HUES64 (cell line): Measurements from ENCODE around the gene IGF1R.

Experiments used
- H3K27ac ChIP-seq: 2 replicates; pipeline ENCODE4 v1.7.0; 2013; ENCODE audit warnings: low read depth, low read length, inconsistent platforms
- H3K27me3 ChIP-seq: 2 replicates; pipeline ENCODE4 v1.6.1; 2013; ENCODE audit warnings: mild to moderate bottlenecking, low read length; ENCODE audit not compliant: insufficient read depth
- H3K36me3 ChIP-seq: 2 replicates; pipeline ENCODE4 v1.6.1; 2013; ENCODE audit warnings: mild to moderate bottlenecking, low read length; ENCODE audit not compliant: insufficient read depth
- H3K4me1 ChIP-seq: 2 replicates; pipeline ENCODE4 v1.6.1; 2013; ENCODE audit warnings: mild to moderate bottlenecking, low read length, moderate library complexity; ENCODE audit not compliant: insufficient read depth
- H3K4me3 ChIP-seq: 2 replicates; pipeline ENCODE4 v1.5.1; 2013; ENCODE audit warnings: mild to moderate bottlenecking, low read length, moderate library complexity
- H3K9ac ChIP-seq: 2 replicates; pipeline ENCODE4 v1.6.1; 2013; ENCODE audit warnings: mild to moderate bottlenecking, low read depth, low read length
- H3K9me3 ChIP-seq: 2 replicates; pipeline ENCODE4 v1.6.1; 2013; ENCODE audit warnings: low read depth, low read length; ENCODE audit not compliant: insufficient read depth
- WGBS: fragments of 150-250, 120-280 bp; methylation state at CpG from one replicate; pipeline ENCODE4 v1.1.7; 2013; ENCODE audit warnings: missing lambda C conversion rate; 5-methylcytosine and 5-hydroxymethylcytosine counted together

Gene IGF1R

DNA sequence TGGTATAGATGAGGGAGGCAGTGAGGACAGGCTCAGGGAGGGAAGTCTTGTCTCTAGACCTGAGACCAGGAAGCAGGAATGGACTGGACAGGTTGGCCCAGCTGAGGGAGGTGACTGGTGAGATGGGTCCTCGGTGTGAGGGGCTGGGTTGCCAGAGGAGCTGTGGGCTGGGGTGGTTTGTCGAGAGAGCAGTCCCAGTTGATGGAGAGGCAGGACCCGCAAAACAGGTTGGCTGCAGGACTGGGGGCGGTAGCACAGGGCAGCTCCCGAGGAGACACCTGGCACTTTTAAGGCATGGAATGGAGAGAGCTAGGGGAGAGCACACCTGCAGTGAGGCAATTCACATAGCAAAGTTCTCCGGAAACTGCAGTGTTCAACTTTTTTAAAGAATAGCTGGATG is 14.7 kb downstream of the IGF1R start:
- H3K4me3 ChIP-seq: no peak overlapping the region
- 0 out of 2 replicates have a peak overlapping the region, but pooled peaks have one; percentile 16 for H3K9ac ChIP-seq
- WGBS: 83% methylated on average over 6 of the region's 6 CpGs
- H3K27ac ChIP-seq: no peak overlapping the region
- peaks cover 80% of the 10 kb centered on the region for H3K4me1 ChIP-seq
- H3K27me3 ChIP-seq: no peaks in the 10 kb centered on the region
- no peaks in the 10 kb centered on the region for H3K9me3 ChIP-seq
- H3K36me3 ChIP-seq: no peaks in the 10 kb centered on the region

DNA sequence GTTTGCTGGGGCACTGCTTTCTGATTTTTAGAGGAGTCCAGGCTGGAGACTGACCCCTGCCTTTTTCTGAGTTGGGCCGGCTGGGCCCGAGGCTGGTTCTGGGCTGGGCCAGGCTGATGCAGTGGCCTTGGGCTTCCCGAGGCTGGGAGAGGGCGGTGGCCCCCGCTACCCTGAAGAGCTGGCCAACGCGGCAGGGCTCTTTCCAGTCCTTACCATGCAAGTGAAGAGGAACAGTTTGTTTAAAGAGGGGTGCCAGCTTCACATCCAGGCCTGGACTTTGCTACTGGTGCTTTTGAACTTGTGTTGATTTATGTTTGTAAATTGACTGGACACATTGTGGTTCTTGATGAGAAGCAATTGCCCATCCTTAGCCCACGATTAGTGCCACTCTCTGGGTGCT is 15.3 kb downstream of the IGF1R start:
- 91% methylated on average over 8 of the region's 8 CpGs for WGBS
- Histone ChIP-seq H3K27me3 (no peaks in the 10 kb centered on the region), H3K4me1 (peaks cover 80% of the 10 kb centered on the region), H3K36me3 (no peaks in the 10 kb centered on the region), H3K9me3 (no peaks in the 10 kb centered on the region), H3K9ac (no peak overlapping the region), H3K27ac (0 out of 2 replicates have a peak overlapping the region, but pooled peaks have one; percentile 20), H3K4me3 (no peak overlapping the region)

DNA sequence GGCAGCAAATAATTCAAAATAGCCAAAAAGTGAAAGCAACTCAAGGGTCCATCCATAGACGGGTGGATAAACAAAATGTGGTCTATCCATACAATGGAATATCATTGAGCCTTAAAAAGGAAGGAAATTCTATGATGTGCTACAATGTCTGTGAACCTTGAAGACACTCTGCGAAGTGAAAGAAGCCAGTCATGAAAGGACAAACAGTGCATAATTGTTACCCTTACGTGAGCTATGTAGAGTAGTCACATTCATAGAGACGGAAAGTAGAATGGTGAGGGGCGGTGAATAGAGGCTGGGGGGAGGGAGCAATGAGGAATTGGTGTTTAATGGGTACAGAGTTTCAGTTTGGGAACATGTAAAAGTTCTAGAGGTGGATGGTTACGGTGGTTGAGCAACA is 18.1 kb downstream of the IGF1R start:
- WGBS: 87% methylated on average over 6 of the region's 6 CpGs
- Histone ChIP-seq H3K27me3 (no peaks in the 10 kb centered on the region), H3K27ac (peak overlapping the region; percentile 15; the same call in 1 of the 2 replicates), H3K36me3 (no peaks in the 10 kb centered on the region), H3K4me3 (no peak overlapping the region), H3K9ac (no peak overlapping the region), H3K9me3 (no peaks in the 10 kb centered on the region), H3K4me1 (peaks cover 86% of the 10 kb centered on the region)

DNA sequence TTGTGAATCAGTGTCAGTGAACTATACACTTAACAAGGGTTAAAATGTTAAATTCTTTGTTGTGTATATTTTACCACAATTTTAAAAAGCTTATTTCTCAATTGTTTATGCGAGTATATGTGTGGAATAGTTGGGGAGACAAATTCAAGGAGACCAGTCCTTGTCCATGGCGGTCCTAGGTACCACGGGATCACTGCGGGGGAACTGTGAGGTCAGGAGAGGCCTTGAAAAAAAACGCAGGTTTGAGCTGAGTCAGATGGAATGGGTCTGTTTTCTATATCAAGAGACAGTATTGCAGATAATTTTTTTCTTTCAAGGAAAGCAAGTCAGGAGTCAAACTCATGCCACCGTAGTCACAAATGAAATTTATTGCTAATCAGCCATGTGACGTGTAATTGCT is 18.5 kb downstream of the IGF1R start:
- Histone ChIP-seq H3K4me1 (peaks cover 87% of the 10 kb centered on the region), H3K9me3 (no peaks in the 10 kb centered on the region), H3K9ac (no peak overlapping the region), H3K4me3 (no peak overlapping the region), H3K36me3 (no peaks in the 10 kb centered on the region), H3K27ac (peak overlapping the region; percentile 15; the same call in 1 of the 2 replicates), H3K27me3 (no peaks in the 10 kb centered on the region)
- 91% methylated on average over 7 of the region's 7 CpGs for WGBS

DNA sequence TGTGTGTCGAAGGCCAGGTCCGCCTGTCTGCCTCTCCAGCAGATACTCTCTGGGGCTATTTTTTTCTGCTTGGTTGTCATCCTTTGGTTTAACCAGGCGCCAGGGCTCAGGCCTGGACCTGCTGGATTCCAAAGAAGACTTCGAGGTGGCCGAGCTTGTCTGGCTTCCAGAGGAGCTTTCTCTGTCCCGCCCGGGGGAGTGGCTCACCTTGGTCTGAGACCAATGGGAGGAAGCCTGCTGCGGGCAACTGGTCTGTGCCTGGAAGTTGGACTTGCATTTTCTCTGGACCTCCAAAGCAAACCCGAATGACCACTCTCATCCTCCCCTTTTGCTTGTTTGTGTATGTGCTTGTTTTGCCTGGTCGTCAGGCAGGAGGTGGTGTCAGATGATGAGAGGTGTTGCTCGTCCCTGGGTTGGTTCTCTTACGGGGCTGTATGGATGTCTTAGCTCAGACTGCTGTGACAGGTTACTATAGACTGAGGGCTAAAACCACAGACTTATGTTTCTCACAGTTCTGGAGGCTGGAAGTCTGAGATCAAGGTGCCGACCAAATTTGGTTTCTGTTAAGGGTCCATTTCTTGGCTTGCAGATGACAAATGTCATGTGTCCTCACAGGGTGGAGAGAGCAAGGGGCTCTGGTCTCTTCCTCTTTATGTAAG is 19.3 kb downstream of the IGF1R start:
- H3K27ac ChIP-seq: peak overlapping the region; percentile 14; the same call in 1 of the 2 replicates
- no peaks in the 10 kb centered on the region for H3K36me3 ChIP-seq
- no peaks in the 10 kb centered on the region for H3K9me3 ChIP-seq
- H3K4me1 ChIP-seq: peaks cover 87% of the 10 kb centered on the region
- 78% methylated on average over 12 of the region's 13 CpGs for WGBS
- H3K4me3 ChIP-seq: no peak overlapping the region
- no peaks in the 10 kb centered on the region for H3K27me3 ChIP-seq
- H3K9ac ChIP-seq: no peak overlapping the region

DNA sequence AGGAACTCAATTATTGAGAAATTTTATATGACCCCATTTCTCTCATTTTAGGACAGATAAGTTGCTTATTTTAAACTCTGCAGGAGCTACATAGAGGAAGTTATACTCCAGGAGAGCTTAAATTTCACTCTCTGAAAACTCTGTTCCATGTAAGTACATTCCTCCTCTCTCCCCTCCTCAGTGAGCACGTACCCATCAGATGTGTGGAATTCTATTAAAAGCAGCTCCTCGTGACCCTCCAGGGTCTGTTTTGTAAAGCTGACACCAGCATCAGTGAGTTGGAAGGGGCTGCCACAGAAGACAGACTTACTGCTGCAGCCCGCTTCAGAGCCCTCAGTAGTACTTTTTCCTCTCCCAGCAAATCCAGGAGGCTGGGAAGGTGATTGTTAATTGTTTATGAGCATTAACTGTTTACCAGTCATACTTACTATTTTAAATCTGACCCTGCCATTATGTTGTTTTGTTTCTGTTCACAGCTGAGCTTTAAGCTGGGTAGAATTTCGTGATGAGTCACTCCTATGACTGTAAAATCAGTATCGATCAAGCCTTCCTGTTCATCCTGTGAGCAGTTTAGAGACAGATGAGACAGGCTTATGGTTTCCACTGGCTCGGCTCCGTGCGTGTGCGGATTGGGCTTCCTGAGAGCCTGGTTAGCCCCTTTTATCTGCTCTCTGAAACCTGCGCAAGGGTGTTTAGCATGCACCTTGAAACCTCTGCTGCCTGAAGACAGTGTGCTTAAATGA is 20.4 kb downstream of the IGF1R start:
- Histone ChIP-seq H3K36me3 (no peaks in the 10 kb centered on the region), H3K4me1 (peaks cover 86% of the 10 kb centered on the region), H3K4me3 (no peak overlapping the region), H3K9me3 (no peaks in the 10 kb centered on the region), H3K27ac (peak overlapping the region; percentile 97), H3K9ac (peak overlapping the region; percentile 47; the same call in 1 of the 2 replicates), H3K27me3 (no peaks in the 10 kb centered on the region)
- WGBS: 72% methylated on average over 9 of the region's 10 CpGs

DNA sequence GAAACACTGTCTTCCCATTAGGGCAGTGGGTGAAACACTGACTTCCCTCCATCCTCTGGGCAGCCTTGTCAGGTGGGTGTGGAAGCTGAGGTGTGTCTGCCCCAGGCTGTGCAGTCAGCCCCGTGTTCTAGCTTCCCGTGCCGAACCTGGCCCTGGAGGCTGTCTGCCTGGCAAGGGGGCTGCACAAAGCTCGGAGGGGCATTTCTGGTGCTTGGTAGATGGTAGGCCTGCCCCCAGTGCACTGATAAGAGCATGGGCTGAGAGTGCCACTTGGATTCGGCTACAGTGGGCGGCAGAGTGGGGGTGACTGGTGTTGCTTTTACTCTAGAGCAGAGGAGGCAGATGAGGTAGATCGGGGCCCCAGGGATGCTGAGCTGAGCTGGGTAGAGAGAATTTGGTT is 21.3 kb downstream of the IGF1R start:
- Histone ChIP-seq H3K9me3 (no peaks in the 10 kb centered on the region), H3K36me3 (no peaks in the 10 kb centered on the region), H3K9ac (peak overlapping the region; percentile 47), H3K27me3 (no peaks in the 10 kb centered on the region), H3K4me1 (peaks cover 91% of the 10 kb centered on the region), H3K4me3 (no peak overlapping the region), H3K27ac (peak overlapping the region; percentile 97)
- 91% methylated on average over 7 of the region's 7 CpGs for WGBS

DNA sequence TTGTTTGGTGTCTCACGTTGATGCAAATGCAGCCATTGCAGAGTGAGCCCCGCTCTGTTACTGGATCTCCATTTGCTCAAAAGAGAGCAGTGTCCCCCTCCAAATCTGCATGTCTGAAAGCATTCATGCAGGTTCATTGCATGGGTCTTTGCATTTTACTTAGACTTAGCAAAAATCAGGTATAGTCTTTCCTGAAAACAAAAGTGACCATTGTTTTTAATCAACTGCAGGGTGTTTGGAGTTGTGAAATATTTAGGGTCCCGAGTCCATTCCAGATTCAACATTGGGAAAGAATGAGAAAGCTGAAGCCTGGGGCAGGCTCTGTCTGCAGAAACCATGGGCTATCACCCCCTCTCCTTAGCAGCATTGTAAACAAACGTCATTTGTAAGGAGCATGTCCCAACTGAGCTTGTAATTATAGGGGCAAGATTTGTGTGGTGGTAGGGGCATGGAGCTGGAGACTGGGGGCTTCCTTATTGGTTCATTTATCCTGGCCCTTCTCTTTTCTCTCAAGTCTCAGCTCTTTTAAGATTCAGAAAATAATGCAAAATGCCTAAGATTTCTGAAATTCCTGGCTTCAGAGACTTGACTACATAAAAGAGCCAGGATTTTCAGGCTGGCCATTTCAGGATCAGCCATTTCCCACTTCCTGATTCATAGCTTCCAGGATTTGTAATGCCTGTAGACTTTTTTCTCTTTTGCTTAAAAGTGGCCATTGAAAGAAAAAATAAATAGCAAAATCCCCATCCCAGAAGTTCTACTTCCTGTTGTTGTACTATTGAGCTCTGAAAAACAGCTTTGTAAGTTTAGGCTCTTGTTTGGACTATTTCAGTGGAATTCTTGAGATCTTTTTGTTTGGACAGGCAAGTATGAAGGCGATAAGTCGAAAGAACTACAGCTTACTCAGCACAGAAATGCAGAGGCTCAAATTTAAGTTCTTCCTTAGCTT is 23.0 kb downstream of the IGF1R start:
- Histone ChIP-seq H3K36me3 (no peaks in the 10 kb centered on the region), H3K9me3 (no peaks in the 10 kb centered on the region), H3K27ac (peak overlapping the region; percentile 97), H3K27me3 (no peaks in the 10 kb centered on the region), H3K4me1 (peaks cover 80% of the 10 kb centered on the region), H3K9ac (peak overlapping the region; percentile 67), H3K4me3 (peak overlapping the region; percentile 27)
- WGBS: 14% methylated on average over 6 of the region's 6 CpGs

DNA sequence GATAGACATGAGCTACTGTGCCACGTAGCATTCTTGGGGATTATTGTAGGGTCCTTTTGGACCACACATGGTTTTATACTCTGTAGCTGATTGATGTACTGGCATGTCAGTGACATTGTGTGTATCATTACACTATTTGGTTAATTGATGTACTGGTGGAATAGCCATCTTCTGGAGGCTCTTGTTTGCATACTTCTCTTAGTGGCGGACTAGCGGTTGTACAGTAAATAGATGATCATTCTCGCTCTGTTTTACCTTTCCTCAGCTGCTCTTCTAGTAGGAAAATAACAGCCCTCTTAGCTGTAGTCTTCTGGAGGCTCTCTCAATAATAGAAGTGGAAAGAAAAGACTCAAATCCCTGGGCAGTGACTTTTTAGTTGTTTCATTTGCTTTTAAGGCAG is 24.8 kb downstream of the IGF1R start:
- H3K9me3 ChIP-seq: no peaks in the 10 kb centered on the region
- no peak overlapping the region for H3K9ac ChIP-seq
- no peak overlapping the region for H3K27ac ChIP-seq
- no peak overlapping the region for H3K4me3 ChIP-seq
- no peaks in the 10 kb centered on the region for H3K27me3 ChIP-seq
- peaks cover 72% of the 10 kb centered on the region for H3K4me1 ChIP-seq
- no peaks in the 10 kb centered on the region for H3K36me3 ChIP-seq
- 97% methylated on average over 4 of the region's 4 CpGs for WGBS

DNA sequence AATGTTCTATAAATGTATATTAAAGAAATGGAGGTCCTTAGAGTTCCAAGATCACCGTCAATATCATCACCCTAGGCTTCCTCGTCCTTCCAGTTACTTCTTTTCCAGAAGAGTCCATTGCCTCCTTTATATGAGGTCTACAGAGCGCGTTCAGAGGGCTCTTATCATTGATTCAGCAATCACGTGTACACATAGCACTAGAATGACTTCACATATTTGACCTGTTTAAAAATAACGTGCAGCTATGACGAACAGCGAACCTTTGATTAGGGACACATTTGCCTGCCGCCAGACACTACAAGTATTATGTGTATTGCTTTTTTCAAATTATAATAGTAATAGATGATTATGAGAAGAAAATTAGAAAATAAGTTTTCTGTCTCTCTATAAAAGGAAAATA is 26.0 kb downstream of the IGF1R start:
- Histone ChIP-seq H3K9me3 (no peaks in the 10 kb centered on the region), H3K9ac (no peak overlapping the region), H3K4me3 (no peak overlapping the region), H3K27ac (no peak overlapping the region), H3K36me3 (no peaks in the 10 kb centered on the region), H3K27me3 (no peaks in the 10 kb centered on the region), H3K4me1 (peaks cover 67% of the 10 kb centered on the region)
- WGBS: 93% methylated on average over 8 of the region's 9 CpGs
